GM19239 (cell line): ENCODE data around the gene FOXL3.
"Not testable (repeated sequence)": the region's sequence is repeated elsewhere in the genome, so short reads cannot be mapped to it uniquely, and the experiment has no call there.

ENCODE experiments used
- DNase-seq: peaks from one replicate; pipeline ENCODE4 v3.0.0; 2011; ENCODE audit warnings: low spot score; ENCODE audit not compliant: insufficient read length
- FAIRE-seq: peaks from 2 replicates; lab custom pipeline; 2011; peaks lifted over from hg19 to GRCh38; lab: Jason Lieb, UNC

FOXL3 gene

DNA sequence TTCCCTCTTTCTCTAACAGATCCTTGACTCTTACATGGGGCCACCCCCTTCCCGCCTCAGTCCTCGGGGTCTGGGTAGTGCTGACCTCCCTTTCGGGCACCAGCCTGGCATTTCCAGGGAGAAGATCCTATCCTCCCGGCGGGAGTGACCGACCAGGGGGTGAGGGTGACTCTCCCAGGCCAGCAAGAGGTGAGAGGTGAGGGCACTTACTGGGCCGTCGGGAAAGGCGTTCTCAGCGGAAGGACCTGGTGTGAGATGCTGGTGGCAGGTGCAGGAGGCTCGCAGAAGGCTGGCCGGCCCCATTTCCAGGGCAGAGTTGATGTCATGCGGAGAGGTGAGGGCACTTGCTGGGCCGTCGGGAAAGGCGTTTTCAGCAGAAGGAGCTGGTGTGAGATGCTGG lies 4.2 kb upstream of the FOXL3 start:
- FAIRE-seq (no peak), DNase-seq (no peak)

DNA sequence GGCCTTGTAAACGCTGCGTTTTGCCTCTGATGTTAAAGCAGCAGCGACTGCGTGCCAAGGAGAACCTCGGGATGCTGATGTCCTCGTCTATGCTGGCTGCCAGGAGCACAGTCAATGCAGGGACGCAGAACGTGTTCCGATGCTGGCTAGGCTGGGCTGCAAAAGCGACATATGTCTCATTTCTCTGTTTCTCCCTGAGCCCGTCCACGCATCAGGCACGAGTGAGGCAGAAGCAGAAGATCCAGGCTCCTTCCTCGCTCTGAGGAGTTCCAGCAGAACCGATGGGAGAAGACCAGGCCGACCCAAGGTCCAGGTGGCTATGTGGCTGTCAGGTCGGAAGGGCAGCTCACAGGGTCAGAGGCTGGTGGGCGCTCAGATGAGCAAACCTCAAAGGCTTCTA lies 3.7 kb upstream of the FOXL3 start:
- no peak for DNase-seq
- FAIRE-seq: no peak

DNA sequence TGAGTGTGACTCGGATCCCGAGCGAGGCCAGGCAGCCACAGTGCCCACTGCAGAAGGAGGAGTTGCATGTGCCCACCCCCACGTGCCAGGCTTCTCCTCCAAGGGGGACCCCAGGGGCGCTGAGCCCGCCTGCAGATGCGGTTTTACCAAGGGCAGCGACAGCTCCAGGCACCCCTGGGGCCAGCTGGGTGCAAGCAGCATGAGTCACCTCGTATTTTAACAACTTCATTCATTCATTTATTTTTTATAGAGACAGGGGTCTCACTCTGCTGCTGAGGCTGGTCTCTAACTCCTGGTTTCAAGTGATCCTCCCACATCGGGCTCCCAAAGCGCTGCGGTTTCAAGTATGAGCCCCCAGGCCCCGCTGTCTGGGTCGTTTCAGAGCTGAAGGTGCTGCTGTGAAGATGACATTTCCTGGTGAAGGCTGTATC lies 1.3 kb upstream of the FOXL3 start:
- no peak for DNase-seq
- FAIRE-seq: no peak

DNA sequence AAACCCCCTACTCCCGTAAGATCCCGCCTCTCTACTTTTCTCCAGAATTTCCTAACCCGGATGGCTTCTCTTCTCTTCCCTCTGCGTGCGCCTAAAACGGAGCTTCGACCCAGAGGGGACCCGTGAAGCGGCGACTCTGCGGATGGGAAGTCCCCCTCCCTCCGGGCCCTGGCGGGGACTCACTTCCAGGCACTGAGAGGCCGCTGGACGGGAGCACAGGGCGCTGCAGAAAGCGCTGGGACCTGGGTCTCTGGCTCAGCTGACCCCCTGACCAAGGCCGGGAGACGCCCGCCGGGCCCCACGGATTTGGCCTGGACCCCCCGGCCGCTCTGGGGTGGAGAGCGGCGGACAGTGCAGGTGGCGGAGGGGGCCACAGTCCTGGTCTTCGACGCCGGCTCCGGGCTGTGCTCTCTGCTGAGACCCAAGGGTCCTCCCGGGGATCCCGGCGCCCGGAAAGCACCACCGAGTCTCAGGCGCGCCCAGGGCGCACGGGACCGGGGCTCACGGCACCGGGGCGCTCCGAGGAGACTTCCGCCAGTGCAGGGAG lies 688 bp upstream of the FOXL3 start:
- FAIRE-seq (no peak), DNase-seq (no peak)

DNA sequence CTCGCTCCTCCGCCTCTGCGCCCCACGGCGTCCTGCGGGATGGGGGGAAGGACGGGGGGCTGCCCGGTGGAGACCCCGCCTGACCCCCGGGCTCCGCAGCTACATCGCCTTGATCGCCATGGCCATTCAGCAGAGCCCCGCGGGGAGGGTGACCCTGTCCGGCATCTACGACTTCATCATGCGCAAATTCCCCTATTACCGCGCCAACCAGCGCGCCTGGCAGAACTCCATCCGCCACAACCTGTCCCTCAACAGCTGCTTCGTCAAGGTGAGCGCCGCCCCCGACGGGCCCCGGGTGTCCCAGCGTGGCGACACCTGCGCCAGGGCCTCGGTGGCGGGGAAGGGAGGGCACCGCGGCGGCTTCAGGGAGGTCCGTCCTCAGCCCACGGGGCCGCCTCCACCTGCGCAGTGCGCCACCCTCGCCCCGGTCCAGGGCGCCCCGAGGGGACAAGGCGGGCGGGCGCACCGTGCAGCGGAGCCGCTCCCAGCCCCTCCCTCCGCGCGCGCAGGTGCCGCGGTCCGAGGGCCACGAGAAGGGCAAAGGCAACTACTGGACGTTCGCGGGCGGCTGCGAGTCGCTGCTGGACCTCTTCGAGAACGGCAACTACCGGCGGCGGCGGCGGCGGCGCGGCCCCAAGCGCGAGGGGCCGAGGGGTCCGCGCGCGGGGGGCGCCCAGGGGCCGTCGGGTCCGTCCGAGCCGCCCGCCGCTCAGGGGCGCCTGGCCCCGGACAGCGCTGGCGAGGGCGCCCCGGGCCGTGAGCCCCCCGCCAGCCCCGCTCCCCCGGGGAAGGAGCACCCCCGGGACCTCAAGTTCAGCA lies 793 bp downstream of the FOXL3 start:
- DNase-seq (no peak), FAIRE-seq (no peak)

DNA sequence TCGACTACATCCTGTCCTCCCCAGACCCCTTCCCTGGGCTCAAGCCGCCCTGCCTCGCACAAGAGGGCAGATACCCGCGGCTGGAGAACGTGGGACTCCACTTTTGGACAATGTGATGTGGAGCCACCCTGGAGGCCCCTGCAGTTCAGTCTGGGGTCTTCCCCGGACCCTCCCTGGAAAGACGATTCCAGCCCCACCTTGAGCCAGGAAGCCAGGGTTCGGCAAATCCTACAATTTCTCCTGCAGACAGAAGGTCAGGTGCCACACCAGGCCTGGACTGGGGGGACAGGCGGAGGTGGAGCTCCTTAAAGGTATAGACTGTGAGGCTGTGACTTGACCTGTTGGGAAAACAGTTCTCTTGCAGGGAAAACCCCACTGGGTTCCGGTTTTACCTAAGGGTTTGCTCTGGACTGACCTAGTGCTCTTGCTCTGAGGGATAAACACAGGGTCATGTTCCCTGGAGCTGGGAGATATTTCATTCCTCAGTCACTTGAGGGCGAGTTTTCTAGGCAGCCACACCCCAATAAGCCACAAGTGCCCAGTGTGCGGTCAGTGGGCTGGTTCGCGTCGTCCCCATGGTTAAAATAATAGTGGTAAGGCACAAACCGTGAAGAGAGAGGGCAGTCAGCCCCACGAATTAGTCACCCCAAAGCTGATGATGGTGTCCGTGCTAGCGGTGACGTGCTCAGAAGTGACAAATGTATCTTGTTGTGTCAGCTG lies 1.6 kb downstream of the FOXL3 start:
- FAIRE-seq: no peak

DNA sequence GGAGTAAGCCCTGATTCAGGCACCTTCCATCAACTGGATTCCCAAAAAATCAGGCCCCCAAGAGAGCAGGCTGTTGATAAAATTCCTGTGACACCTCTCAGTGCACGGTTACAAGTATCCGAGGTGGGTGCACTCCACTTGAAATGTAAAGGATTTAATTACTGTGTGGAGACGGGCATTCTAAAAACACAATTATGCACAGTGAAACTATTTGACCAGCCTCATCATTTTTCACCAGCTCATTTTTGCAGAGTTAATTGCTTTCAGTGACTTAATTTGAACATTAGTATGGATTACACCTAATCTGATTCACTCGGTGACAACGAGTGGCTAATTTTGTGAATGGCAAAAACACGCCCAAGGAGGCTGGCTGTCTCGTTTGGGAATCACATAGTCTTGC lies 2.3 kb downstream of the FOXL3 start:
- DNase-seq (no peak), FAIRE-seq (no peak)

More for the DNA sequence above, 1.6 kb downstream of the FOXL3 start:
- DNase-seq: no peak

DNA sequence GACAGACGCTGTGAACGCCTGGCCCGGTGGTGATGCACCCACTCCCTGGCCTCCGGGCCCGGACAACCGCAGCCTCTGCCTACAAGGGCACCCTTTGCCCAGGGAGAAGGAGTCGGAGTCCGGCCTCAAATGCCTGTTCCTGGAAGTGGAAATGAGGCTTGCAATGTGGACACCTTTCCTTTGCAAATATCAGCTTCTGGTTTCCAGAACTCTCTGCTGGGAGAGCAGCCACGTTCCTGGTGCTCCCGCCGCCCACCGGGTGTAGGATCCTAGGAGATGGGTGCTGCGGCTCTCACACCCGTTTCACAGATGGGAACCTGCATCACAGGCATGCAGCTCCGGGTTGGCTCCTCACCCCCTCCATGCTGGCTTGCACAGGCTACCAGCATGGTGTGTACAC lies 2.9 kb downstream of the FOXL3 start:
- DNase-seq (no peak), FAIRE-seq (no peak)

DNA sequence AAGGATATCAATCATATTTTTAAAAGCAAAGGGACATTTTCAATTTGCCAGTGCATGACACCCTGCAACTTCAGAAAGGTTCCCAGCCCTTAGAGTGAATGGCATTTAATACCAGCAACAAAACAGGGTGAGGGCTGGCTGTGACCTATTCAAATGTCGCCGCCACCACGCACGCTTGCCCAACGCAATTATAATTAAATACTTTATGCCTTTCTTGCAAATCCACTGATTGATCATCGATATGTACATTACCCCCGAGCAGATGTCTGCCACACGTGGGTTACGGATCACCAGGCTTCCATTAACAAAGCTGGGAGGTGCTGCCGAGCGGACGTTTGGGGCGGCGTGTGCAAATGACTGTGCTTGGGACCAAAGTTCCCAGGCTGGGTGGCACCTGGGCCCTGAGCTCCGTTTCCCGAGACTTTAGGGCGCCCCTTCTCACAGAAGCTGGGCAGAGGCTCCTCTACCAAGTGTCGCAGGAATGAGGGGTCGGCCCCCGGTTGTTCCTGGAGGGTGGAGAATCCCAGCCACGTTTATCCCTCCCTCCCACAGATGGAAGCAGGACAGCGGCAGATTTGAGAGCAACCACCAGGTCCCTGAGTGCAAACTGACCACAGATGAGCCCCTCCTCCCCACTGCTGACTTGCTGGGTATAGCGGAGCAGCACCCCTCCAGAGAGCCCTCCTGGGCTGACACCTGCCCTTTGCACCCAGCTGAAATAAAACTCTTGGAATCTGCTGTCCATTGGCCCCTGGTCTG lies 3.9 kb downstream of the FOXL3 start:
- no peak for FAIRE-seq
- DNase-seq: no peak

DNA sequence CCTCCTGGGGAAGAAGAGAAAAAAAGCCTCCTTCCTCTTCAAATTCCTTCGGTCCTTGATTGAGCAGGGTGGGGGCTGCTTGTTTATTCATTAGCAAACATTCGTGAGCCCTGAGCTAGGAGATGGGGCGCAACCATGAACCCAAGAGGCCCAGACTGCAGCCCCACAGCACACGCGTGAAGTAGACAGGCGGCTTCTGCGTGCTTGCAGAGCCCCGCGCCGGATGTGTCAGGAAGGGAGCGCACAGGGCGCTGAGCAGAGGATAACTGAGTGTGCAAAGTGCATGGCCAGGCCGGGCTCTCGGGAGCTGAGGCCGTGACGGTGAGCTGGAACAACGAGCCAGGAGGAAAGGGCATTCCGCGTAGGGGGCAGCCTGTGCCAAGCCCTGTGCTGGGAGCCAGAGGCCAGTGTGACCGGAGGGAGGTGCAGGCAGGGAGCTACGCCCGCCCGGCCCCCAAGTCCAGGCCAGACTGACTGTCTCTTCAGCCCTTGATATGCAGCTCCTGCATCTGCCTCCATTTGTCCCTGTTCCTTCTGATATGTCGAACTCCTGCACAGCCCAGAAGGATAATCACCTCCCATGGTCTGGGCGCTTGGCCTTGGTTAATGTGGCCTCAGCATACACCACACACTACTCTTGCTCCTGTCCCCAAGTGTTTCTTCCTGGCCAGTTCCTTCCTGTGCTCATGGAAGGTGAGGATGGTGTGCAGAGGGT lies 4.6 kb downstream of the FOXL3 start:
- no peak for DNase-seq
- FAIRE-seq: no peak

DNA sequence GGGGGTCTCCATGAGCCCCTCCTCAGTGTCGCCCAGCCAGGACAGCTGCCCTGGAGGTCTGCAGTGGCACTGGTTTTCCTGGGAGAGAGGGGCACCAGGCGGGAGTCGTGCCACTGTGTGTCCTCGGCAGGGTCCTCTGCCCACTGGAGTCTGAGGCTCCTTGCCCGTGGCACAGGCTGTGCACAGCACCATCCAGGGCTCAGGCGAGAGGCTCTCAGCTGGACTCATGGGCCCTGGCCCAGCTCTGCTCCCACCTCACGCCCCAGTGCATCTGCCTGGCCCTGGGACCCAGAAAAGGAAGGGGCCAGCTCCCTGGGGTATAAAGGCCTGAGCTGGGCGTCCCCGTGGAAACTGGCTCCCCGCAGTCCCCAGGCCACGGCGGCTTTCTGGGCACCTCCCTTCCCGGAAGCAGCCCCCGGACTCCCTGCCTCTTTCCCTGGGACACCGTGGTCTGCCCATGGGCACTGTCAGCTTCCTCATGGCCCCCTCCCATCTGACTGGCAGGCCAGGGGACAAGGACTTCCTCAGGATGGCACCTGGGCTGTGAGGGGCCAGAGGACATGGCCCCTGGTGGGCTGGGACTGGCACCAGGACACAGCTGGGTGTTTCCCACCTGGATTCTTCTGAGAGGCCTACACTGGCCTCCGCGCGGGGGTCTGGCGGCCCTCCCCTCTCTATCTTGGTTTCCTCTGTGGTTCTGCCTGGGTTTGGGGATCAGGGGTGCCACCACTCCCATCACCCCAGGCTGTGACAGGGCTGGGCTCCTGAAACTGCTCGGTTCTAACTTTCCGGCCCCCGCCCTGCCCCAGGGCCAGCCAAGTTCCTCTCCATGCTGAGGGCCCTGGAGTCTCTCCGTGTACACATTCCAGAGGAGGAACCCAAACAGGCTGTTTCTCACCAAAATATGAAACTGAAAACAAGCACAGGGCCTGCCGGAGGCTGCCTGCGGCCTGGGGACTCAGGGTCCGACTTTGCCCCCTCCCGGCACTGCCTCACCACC lies 5.5 kb downstream of the FOXL3 start:
- FAIRE-seq: no peak
- no peak for DNase-seq

DNA sequence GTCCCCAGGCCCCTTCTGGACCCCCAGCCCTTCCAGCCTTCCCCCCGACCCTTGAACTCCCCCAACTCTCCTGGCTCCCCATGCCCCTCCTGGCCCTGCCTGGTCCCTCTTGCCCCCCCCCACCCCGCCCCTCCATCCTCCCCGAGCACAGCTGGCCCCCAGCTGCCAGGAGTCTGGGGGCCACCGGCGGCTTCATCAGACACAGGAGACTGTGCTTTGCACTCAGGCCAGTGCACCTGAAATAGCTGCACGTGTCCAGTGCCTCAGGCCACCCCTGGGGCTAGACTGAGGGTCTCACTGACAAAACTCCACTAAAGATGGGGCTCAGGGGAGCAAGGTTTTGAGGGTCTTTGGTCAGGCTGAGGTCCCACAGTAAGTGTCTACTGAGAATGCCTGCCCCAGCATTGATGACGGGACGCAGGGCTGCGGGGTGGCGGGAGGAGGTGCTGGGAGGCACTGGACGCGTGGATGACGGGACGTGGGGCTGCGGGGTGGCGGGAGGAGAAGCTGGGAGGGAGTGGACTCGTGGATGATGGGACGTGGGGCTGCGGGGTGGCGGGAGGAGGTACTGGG lies 6.5 kb downstream of the FOXL3 start:
- FAIRE-seq: no peak
- no peak for DNase-seq

DNA sequence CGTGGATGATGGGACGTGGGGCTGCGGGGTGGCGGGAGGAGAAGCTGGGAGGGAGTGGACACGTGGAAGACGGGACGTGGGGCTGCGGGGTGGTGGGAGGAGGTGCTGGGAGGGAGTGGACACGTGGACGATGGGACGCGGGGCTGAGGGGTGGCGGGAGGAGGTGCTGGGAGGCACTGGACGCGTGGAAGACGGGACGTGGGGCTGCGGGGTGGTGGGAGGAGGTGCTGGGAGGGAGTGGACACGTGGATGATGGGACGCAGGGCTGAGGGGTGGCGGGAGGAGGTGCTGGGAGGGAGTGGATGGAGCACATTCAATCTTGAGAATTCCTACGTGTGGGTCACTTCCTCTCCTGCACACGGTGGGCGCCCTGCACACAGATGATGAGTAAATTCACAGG lies 7.2 kb downstream of the FOXL3 start:
- not testable (repeated sequence) for FAIRE-seq, DNase-seq

DNA sequence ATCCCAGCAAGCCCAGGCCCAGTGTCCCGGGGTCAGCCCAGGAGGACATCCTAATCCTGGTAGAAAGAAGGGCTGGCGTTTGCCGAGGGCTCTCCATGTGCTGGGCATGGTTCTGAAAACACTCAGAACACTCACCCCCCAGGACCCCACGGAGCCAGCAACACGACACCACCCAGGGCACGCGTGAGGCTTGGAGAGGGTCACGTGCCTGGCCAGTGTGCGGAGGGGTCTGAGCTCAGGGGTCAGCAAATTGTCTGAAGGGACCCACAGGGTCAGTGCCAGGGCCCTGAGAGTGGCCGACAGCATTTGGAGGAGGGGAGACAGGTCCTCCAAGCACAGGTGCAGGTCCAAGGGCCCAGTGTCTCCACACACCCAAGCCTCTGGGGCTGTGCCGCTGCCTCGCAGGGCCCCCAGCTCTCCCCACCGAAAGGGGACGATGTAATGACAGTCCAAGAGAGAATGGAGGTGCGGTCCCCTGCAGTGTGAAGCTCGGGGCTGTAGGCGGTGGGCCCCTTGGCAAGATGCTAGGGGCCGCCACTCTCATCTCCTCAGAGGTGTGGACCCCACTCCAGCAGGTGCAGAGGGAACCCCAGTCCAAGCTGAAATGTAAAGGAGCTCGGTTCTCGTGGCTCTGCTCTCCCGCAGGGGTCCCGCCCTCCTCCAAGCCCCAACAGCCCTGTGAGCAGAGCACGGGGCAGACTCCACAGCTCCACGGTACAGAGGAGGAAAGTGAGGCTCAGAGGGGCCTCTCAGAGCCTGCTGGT lies 7.8 kb downstream of the FOXL3 start:
- no peak for DNase-seq
- no peak for FAIRE-seq

DNA sequence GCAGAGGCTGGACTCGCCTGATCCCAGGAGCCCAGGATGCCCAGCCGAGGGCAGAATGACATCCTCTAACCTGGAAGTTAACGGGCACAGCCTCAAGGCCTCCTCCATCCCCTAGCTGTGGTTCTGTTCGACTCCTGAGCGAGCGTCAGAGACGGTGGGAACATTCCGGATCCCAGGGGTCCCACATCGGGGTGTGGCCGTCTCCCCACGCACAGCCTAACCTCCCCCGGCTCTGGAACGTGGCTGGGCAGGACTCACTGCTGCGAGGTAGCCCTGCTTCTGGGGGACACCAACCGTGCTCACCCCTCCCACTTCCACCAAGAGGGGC lies 8.4 kb downstream of the FOXL3 start:
- no peak for FAIRE-seq

DNA sequence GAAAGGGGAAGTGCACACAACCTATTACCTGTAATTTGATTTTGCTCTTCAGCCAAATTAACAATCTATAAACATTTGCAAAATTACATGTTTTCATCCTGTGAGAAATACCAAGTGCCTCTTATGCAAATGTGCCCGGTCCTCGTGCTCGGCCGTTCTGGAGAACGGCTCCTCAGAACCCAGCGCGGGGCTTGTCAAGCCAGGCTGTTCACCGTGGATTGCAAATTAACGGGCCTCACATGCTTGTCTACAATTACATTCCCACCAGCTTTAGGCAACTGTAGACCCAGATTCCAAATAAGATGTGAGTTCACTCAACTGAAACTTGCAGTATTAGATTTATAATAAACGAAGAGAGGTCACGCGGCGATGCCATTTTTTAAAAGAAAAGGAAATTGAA lies 8.8 kb downstream of the FOXL3 start:
- DNase-seq (no peak), FAIRE-seq (no peak)

More for the DNA sequence above, 8.4 kb downstream of the FOXL3 start:
- no peak for DNase-seq

DNA sequence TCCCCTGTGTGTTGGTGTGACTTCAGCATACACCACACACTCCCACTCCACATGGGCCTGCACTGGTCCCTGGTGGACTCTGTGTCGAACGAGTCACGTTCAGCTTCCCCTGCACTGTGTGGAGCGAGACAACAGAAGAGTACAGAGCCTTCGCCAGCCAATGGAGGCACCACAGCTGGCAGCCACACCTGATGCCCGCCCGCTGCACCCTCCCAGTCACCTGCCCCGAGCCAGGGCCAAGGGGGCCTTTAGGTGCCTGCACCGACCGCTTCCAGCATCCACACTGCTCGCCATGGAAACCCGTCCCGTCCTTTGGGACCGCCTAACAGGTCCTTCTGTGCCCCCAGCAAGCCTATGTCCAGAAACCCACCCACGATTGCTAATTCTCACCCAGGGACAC lies 9.2 kb downstream of the FOXL3 start:
- DNase-seq: no peak
- FAIRE-seq: no peak

DNA sequence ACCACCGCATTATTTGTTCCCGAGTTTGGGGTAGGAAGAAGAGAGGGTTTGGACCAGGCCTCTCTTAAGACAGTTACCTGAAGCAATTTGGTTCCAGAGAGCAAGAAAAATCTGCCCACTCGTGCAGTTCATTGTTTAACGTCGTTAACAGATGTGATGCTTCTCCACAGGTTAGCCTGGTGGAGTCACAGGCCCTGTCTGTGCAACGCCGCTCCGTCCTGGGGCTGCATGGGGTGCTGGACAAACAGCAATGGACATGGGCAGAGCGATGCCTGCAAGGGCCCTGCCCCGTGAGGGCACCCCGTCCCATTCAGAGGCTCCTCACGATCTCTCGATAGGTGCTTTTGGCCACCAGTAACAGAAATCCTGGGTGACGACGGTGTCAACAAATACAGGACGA lies 9.7 kb downstream of the FOXL3 start:
- FAIRE-seq: no peak
- no peak for DNase-seq
